HEK293T (cell line): ENCODE results near the gene FCN3.

Experiments
- LEF1 ChIP-seq: fragments of 450-650 bp; IDR thresholded peaks from 2 replicates; pipeline ENCODE4 v1.6.1; 2017; ENCODE audit warnings: mild to moderate bottlenecking, borderline replicate concordance
- SP1 ChIP-seq: fragments of 450-650 bp; IDR thresholded peaks from 2 replicates; pipeline ENCODE4 v1.6.1; 2017

- no peak for TF ChIP-seq LEF1
- TF ChIP-seq SP1, result no peak
Measured at GRCh38 chr1:27397749-27398148, 23.1 kb upstream of the FCN3 start.
